HG02678 (cell line): ENCODE results near the gene ANO4.

Experiments used
- ATAC-seq: cut with Tn5 transposase; IDR thresholded peaks from one replicate; pipeline ENCODE4 v1.9.1; 2021; ENCODE audit warnings: mild to moderate bottlenecking, moderate library complexity; ENCODE audit not compliant: unreplicated experiment

The ANO4 gene

GRCh38 chr12:100801320-100801719, 6.7 kb downstream of the ANO4 start:
- ATAC-seq: no peak

GRCh38 chr12:100808777-100809176, 14.2 kb downstream of the ANO4 start:
- ATAC-seq: no peak

GRCh38 chr12:100820314-100820713, 25.7 kb downstream of the ANO4 start:
- ATAC-seq: no peak

GRCh38 chr12:100823963-100824362, 29.4 kb downstream of the ANO4 start:
- no peak for ATAC-seq

- no peak for ATAC-seq
Observed at GRCh38 chr12:100824476-100824875, 29.9 kb downstream of the ANO4 start.

- ATAC-seq: no peak
Observed at GRCh38 chr12:100826323-100826722, 31.7 kb downstream of the ANO4 start.

GRCh38 chr12:100827901-100828520, 33.4 kb downstream of the ANO4 start:
- ATAC-seq: no peak

GRCh38 chr12:100830003-100830795, 35.6 kb downstream of the ANO4 start:
- no peak for ATAC-seq

- no peak for ATAC-seq
Observed at GRCh38 chr12:100833282-100833681, 38.7 kb downstream of the ANO4 start.

GRCh38 chr12:100840748-100841147, 46.2 kb downstream of the ANO4 start:
- ATAC-seq: no peak

GRCh38 chr12:100842156-100842555, 47.6 kb downstream of the ANO4 start:
- no peak for ATAC-seq

GRCh38 chr12:100843061-100843460, 48.5 kb downstream of the ANO4 start:
- no peak for ATAC-seq

- ATAC-seq: no peak
Observed at GRCh38 chr12:100845095-100845494, 50.5 kb downstream of the ANO4 start.

GRCh38 chr12:100851637-100852036, 57.1 kb downstream of the ANO4 start:
- no peak for ATAC-seq

- no peak for ATAC-seq
Observed at GRCh38 chr12:100857418-100857817, 62.8 kb downstream of the ANO4 start.

- no peak for ATAC-seq
Observed at GRCh38 chr12:100857971-100858370, 63.4 kb downstream of the ANO4 start.

GRCh38 chr12:100858656-100859055, 64.1 kb downstream of the ANO4 start:
- ATAC-seq: no peak

GRCh38 chr12:100859063-100859627, 64.6 kb downstream of the ANO4 start:
- ATAC-seq: no peak

- ATAC-seq: no peak
Observed at GRCh38 chr12:100860611-100861010, 66.0 kb downstream of the ANO4 start.

- ATAC-seq: no peak
Observed at GRCh38 chr12:100862676-100863075, 68.1 kb downstream of the ANO4 start.

- ATAC-seq: no peak
Observed at GRCh38 chr12:100864366-100864765, 69.8 kb downstream of the ANO4 start.
